ENCODE results near the gene TRIM2. TPM values are rescaled to one million over a fixed set of nuclear protein-coding genes. Genes with fewer than 3 reads are reported as not detected.

The TRIM2 gene
- polyA plus RNA-seq, 1 experiment: 31.3 TPM

- H3K9me3 ChIP-seq (ENCODE audit: control insufficient read depth, insufficient read depth, low read length): no peaks in the 10 kb centered on the region
- POLR2A ChIA-PET: no interaction called here
- H3K4me3 ChIP-seq (ENCODE audit: low read depth, low read length): no peak overlapping the region
- CTCF ChIA-PET: no interaction called here
- no peak overlapping the region for H3K27ac ChIP-seq (ENCODE audit: low read depth, low read length)
- H3K27me3 ChIP-seq (ENCODE audit: control insufficient read depth, insufficient read depth, low read length): peaks cover 6% of the 10 kb centered on the region
- no peak for DNase-seq (ENCODE audit: low read depth, low spot score)
- TF ChIP-seq CTCF (IDR thresholded peaks at IDR 0.05; ENCODE audit: low read depth, low read length): no peak
Observed at GRCh38 chr4:153169776-153170175, 34.5 kb upstream of the TRIM2 start.

- Histone ChIP-seq H3K27ac (ENCODE audit: low read depth, low read length) (no peak overlapping the region), H3K4me3 (ENCODE audit: low read depth, low read length) (no peak overlapping the region), H3K27me3 (ENCODE audit: control insufficient read depth, insufficient read depth, low read length) (peaks cover 6% of the 10 kb centered on the region), H3K9me3 (ENCODE audit: control insufficient read depth, insufficient read depth, low read length) (no peaks in the 10 kb centered on the region)
- no peak for TF ChIP-seq CTCF (IDR thresholded peaks at IDR 0.05; ENCODE audit: low read depth, low read length)
- DNase-seq (ENCODE audit: low read depth, low spot score): no peak
- CTCF ChIA-PET: interaction anchor here (0.6 kb wide), 1 partner anchor 14 kb away, joined by 4 read pairs; no protein-coding TSS in a partner anchor
- POLR2A ChIA-PET: no interaction called here
Observed at GRCh38 chr4:153170407-153170806, 33.8 kb upstream of the TRIM2 start.

GRCh38 chr4:153174821-153175567 lies 29.2 kb upstream of the TRIM2 start:
- POLR2A ChIA-PET: no interaction called here
- Histone ChIP-seq H3K27ac (ENCODE audit: low read depth, low read length) (no peak overlapping the region), H3K9me3 (ENCODE audit: control insufficient read depth, insufficient read depth, low read length) (no peaks in the 10 kb centered on the region), H3K4me3 (ENCODE audit: low read depth, low read length) (no peak overlapping the region), H3K27me3 (ENCODE audit: control insufficient read depth, insufficient read depth, low read length) (peaks cover 6% of the 10 kb centered on the region)
- CTCF ChIA-PET: no interaction called here
- no peak for TF ChIP-seq CTCF (IDR thresholded peaks at IDR 0.05; ENCODE audit: low read depth, low read length)
- DNase-seq (ENCODE audit: low read depth, low spot score): no peak

GRCh38 chr4:153176938-153177337 lies 27.3 kb upstream of the TRIM2 start:
- H3K4me3 ChIP-seq (ENCODE audit: low read depth, low read length): no peak overlapping the region
- DNase-seq (ENCODE audit: low read depth, low spot score): no peak
- no peak for TF ChIP-seq CTCF (IDR thresholded peaks at IDR 0.05; ENCODE audit: low read depth, low read length)
- no peaks in the 10 kb centered on the region for H3K27me3 ChIP-seq (ENCODE audit: control insufficient read depth, insufficient read depth, low read length)
- POLR2A ChIA-PET: no interaction called here
- no peaks in the 10 kb centered on the region for H3K9me3 ChIP-seq (ENCODE audit: control insufficient read depth, insufficient read depth, low read length)
- CTCF ChIA-PET: no interaction called here
- no peak overlapping the region for H3K27ac ChIP-seq (ENCODE audit: low read depth, low read length)

GRCh38 chr4:153177841-153178240 lies 26.4 kb upstream of the TRIM2 start:
- Histone ChIP-seq H3K27me3 (ENCODE audit: control insufficient read depth, insufficient read depth, low read length) (no peaks in the 10 kb centered on the region), H3K4me3 (ENCODE audit: low read depth, low read length) (no peak overlapping the region), H3K27ac (ENCODE audit: low read depth, low read length) (no peak overlapping the region), H3K9me3 (ENCODE audit: control insufficient read depth, insufficient read depth, low read length) (no peaks in the 10 kb centered on the region)
- DNase-seq (ENCODE audit: low read depth, low spot score): no peak
- POLR2A ChIA-PET: no interaction called here
- CTCF ChIA-PET: interaction anchor here (1.4 to 1.5 kb wide), 2 partner anchors 18 to 35 kb away, joined by 3 to 4 read pairs; no protein-coding TSS in a partner anchor
- TF ChIP-seq CTCF (IDR thresholded peaks at IDR 0.05; ENCODE audit: low read depth, low read length): no peak

Data from AG04450 (cell line).